ENCODE measurements around the gene POMT1. TPM values are rescaled to one million over a fixed set of nuclear protein-coding genes. Genes with fewer than 3 reads are reported as not detected.
"Not testable (repeated sequence)": the region's sequence is repeated elsewhere in the genome, so short reads cannot be mapped to it uniquely, and the experiment has no call there.

POMT1 gene
- total RNA-seq, 1 experiment from 2014 or later, result 31.1 TPM

- no peak for DNase-seq (ENCODE audit: low read depth)
These were observed 8.3 kb upstream of the POMT1 start for GRCh38 chr9:131494296-131494870.

GRCh38 chr9:131495785-131496184 is 6.9 kb upstream of the POMT1 start:
- DNase-seq (ENCODE audit: low read depth), result no peak

DNA sequence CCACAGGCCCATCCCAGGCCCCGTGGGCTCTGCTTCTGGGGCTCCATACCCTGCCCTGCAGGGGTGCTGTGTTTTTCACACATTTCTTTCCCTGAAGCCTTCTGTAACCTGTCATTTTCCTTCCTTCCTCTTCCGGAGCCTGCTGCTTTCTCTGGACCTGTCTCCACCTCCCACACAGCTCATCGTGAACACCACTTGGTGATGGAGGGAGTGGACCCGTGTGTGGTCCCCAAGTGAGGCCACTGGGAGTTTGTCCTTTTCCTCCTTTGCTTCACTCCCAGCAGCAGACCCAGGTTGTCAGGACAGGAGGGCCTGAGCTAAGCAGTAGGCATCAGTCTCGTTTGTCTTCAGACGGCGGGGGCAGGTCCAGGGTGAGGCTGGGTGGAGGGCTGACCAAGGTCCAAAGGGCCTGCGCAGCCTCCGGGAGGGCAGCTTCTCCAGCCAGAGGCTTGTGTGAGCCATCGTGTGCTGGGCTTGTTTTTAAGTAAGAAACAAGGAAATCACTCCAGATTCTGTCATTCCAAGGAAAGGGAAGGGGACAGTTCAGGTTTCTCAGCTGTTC is 5.8 kb upstream of the POMT1 start:
- DNase-seq (ENCODE audit: low read depth), result no peak

- no peak for DNase-seq (ENCODE audit: low read depth)
These were observed 3.4 kb upstream of the POMT1 start for GRCh38 chr9:131499254-131499767.

- no peak for DNase-seq (ENCODE audit: low read depth)
These were observed 2.3 kb upstream of the POMT1 start for GRCh38 chr9:131500377-131500776.

DNA sequence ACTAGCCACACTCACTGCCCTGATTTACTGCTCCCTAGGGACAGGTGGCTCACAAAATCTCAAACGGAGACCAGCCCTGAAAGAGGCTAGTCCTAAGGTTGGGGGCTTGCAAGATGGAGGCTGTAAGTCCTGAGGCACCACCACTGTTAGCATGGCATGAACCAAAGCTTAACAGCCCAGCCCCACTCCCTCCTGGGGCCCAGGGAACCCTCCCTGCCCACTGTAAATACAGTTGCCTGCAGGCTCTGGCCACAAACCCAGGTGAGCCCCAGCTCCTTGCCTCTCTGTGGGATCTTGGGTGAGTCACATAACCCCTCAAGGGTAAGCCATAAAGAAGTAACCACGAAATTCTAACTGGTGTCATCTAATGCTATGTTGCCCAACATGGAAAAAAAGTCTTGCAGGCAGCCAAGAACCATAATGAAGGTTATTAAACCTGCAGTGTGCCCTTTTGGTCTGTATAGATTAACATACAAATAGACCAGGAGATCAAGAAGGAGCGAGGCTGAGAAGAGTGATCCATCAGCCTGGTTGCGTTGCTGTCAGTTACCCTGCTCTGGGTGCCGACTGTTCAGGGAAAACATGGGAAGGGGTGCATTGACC is 1.7 kb upstream of the POMT1 start:
- DNase-seq (ENCODE audit: low read depth), result peak; percentile 73

- peak; percentile 60 for DNase-seq (ENCODE audit: low read depth)
These were observed 1.1 kb downstream of the POMT1 start for GRCh38 chr9:131503626-131504465.

DNA sequence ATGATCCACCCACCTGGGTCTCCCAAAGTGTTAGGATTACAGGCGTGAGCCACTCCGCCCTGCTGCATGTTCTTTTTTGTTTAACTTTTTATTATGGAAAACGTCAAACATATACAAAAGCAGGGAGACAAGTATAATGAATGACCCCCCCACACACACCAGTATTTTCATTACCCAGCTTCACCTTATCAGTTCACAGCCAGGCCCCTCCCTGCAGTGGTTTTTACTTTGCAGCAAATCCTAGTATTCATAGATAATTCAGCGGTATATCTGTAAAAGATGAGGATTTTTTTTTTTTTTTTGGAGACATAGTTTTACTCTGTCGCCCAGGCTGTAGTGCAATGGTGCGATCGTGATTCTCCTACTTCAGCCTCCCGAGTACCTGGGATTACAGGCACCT is 2.3 kb downstream of the POMT1 start:
- DNase-seq (ENCODE audit: low read depth), result no peak

- no peak for DNase-seq (ENCODE audit: low read depth)
These were observed 8.7 kb downstream of the POMT1 start for GRCh38 chr9:131511416-131511815.

GRCh38 chr9:131511880-131512279 is 9.2 kb downstream of the POMT1 start:
- DNase-seq (ENCODE audit: low read depth), result no peak

DNA sequence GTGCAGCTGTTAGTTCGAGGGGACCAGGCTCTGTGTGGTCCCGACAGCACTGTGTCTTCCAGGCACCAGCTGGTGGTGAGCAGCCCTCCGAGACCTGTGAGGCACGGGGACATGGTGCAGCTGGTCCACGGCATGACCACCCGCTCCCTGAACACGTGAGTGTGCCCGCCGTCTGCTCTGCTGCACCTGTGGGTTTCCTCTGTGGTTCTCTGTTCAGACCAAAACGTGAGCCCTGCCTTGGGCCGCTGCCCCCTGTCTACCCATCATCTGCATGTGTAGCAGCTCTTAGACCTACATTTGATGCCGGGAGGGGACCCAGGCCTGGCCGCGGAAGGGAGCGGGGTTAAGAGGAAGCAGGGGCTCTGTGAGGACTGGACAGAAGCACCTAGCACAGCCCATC is 10.5 kb downstream of the POMT1 start:
- no peak for DNase-seq (ENCODE audit: low read depth)

GRCh38 chr9:131515559-131516031 is 12.9 kb downstream of the POMT1 start:
- not testable (repeated sequence) for DNase-seq (ENCODE audit: low read depth)

- no peak for DNase-seq (ENCODE audit: low read depth)
These were observed 13.4 kb downstream of the POMT1 start for GRCh38 chr9:131516100-131516499.

DNA sequence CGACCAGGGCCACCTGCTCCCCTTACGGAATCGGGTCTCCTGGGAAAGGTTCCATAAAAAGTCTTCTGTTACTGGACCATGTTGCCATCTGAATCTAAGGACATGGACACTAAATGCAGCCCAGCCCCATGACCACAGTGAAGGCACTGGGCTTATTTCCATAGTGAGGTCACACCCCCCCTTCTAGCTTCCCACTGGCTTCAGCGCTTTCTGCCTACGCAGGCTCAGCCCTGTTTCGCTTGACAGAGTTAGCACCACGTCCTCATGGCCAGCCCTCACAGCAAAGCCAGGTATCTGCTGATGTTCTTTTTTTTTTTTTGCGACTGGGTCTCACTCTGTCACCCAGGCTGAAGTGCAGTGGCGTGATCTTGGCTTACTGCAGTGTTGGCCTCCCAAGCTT is 14.2 kb downstream of the POMT1 start:
- DNase-seq (ENCODE audit: low read depth), result no peak

GRCh38 chr9:131517761-131518190 is 15.1 kb downstream of the POMT1 start:
- no peak for DNase-seq (ENCODE audit: low read depth)

- DNase-seq (ENCODE audit: low read depth), result no peak
These were observed 15.8 kb downstream of the POMT1 start for GRCh38 chr9:131518553-131518952.

DNA sequence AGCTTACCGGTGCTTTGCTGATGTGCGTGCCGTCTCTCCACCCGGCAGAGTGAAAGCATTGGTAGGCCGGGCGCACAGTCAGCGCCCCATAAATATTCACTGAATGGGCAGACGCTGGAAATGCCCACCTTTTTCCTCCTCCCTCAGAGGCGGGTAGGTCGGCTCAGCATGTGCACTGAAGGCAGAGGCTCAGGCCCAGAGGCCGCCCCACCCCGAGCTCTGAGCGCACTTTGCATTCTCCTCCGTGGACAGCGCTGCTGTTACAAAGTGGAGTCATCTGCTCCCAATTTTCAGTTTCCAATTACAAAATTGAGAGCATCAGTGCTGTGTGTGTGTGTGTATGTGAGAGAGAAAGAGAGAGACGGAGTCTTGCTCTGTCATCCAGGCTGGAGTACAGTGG is 17.8 kb downstream of the POMT1 start:
- DNase-seq (ENCODE audit: low read depth), result no peak

DNA sequence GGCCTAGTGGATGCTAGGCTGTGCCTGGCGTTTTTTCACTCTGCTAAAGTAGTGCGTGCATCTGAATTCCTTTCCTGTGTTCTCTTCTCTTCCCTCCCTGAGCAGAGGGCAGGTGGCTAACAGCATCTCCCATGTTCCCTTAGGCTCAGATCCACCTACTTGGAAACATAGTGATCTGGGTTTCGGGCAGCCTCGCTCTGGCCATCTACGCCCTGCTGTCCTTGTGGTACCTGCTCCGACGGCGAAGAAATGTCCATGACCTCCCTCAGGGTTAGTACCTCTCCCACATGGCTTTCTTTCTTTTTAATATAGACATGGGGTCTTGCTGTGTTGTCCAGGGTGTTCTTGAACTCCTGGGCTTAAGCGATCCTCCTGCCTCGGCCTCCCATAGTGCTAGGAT is 18.5 kb downstream of the POMT1 start:
- no peak for DNase-seq (ENCODE audit: low read depth)

- DNase-seq (ENCODE audit: low read depth), result no peak
These were observed 19.1 kb downstream of the POMT1 start for GRCh38 chr9:131521822-131522221.

DNA sequence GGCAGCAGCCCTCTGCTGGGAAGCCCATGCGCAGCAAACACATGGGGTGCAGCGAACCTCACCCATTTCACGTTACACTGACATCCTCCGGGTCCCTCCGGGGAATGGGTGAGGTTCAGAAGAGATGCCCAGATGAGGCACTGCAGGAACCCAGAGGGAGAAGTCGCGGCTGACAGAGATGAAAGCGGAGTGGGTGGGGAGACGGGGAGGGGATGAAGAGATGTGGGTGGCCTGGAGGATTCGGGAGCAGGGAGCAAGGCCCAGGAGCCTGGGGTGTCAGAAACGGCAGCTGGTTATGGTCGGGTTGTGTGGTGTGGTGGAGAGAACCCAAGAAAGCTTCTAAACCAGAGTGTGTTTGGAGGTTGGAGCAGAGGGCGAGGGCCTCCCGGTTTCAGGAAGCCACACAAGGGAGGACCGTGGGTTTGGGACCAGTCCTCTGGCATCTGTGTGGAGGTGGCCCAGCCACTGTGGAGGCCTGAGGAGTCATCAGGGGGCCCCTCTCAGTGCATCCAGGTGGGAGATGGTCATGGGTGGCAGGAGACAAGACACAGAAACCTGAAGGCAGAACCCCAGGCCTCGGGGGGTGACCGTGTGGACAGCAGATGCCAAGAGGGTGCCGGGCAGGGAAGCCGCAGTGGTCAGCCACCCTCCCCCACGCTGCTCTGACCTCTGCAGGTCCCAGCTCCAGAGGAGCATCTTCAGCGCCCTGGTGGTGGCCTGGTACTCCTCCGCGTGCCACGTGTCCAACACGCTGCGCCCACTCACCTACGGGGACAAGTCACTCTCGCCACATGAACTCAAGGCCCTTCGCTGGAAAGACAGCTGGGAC is 19.8 kb downstream of the POMT1 start:
- DNase-seq (ENCODE audit: low read depth), result no peak

GRCh38 chr9:131523086-131523388 is 20.3 kb downstream of the POMT1 start:
- no peak for DNase-seq (ENCODE audit: low read depth)
